ENCODE results near the gene NUDT8.
"Not testable (repeated sequence)": the region's sequence is repeated elsewhere in the genome, so short reads cannot be mapped to it uniquely, and the experiment has no call there.

NUDT8 gene

GRCh38 chr11:67641338-67642172 lies 11.8 kb upstream of the NUDT8 start:
- no peak for DNase-seq

- no peak for DNase-seq
Measured at GRCh38 chr11:67640758-67641337, 11.1 kb upstream of the NUDT8 start.

- peak in 7 of 14 donors; percentile 17 to 49 (median 39) for DNase-seq
Measured at GRCh38 chr11:67640021-67640757, 10.5 kb upstream of the NUDT8 start.

- no peak for DNase-seq
Measured at GRCh38 chr11:67639438-67639859, 9.7 kb upstream of the NUDT8 start, which contains the start of gene TBX10. Gene TBX10, minus strand, starts transcription at chr11:67639763. Its CDS starts 291 bp downstream, at chr11:67639472.

GRCh38 chr11:67638535-67639437 lies 9.0 kb upstream of the NUDT8 start:
- DNase-seq: no peak

- not testable (repeated sequence) for DNase-seq
Measured at GRCh38 chr11:67637441-67637840, 7.7 kb upstream of the NUDT8 start.

- no peak for DNase-seq
Measured at GRCh38 chr11:67636962-67637361, 7.2 kb upstream of the NUDT8 start.

- DNase-seq: no peak
Measured at GRCh38 chr11:67635231-67635521, 5.4 kb upstream of the NUDT8 start.

- DNase-seq: no peak
Measured at GRCh38 chr11:67634366-67635230, 4.9 kb upstream of the NUDT8 start.

GRCh38 chr11:67633758-67634365 lies 4.1 kb upstream of the NUDT8 start:
- no peak for DNase-seq

- DNase-seq: no peak
Measured at GRCh38 chr11:67632982-67633755, 3.4 kb upstream of the NUDT8 start.

GRCh38 chr11:67632175-67632981 lies 2.6 kb upstream of the NUDT8 start:
- DNase-seq: no peak

GRCh38 chr11:67631853-67632174 lies 2.1 kb upstream of the NUDT8 start:
- DNase-seq: no peak

- DNase-seq: no peak
Measured at GRCh38 chr11:67631411-67631810, 1.7 kb upstream of the NUDT8 start.

GRCh38 chr11:67630943-67631331 lies 1.2 kb upstream of the NUDT8 start:
- DNase-seq: no peak

- peak; percentile 65 to 98 (median 95) for DNase-seq
Measured at GRCh38 chr11:67630228-67630942, 648 bp upstream of the NUDT8 start.

- DNase-seq: no peak
Measured at GRCh38 chr11:67628710-67629385, 889 bp downstream of the NUDT8 start.

All from C1 segment of cervical spinal cord (tissue), 14 donors.